Measurements from ENCODE around the gene PSMD5. TPM values are rescaled to one million over a fixed set of nuclear protein-coding genes. Genes with fewer than 3 reads are reported as not detected.

The PSMD5 gene
- total and polyA plus RNA-seq, 2 of the 4 experiments (the other 2 are of a cell fraction): 25.6 to 26.1 TPM

- ChIA-PET CTCF (no interaction called here), POLR2A (ENCODE audit: unreplicated experiment) (no interaction called here)
- no peak overlapping the region for H4K8ac ChIP-seq (ENCODE audit: low read depth in 2 of 2, low read length in 2 of 2)
- dilution Hi-C loops (cut with HindIII; ENCODE audit: low sequenced_read_pairs, unreplicated experiment): no loop called here
- H3K27ac ChIP-seq (ENCODE audit: insufficient read depth, low read length): no peak overlapping the region
- peaks cover 8% of the 10 kb centered on the region for H3K4me1 ChIP-seq (ENCODE audit: control insufficient read depth, insufficient read depth, low read length)
- H4K91ac ChIP-seq (ENCODE audit: insufficient read depth, low read depth, low read length): no peak overlapping the region
- H3K9ac ChIP-seq (ENCODE audit: low read depth, low read length): no peak overlapping the region
- no peaks in the 10 kb centered on the region for H4K20me1 ChIP-seq (ENCODE audit: insufficient read depth, low read length)
- no peaks in the 10 kb centered on the region for H3K9me3 ChIP-seq (ENCODE audit: control insufficient read depth, insufficient read depth, low read length)
- peak overlapping the region; percentile 6 for H2AK9ac ChIP-seq (replicated peaks; ENCODE audit: low read depth, low read length, poor library complexity)
- no peak overlapping the region for H2AFZ ChIP-seq (replicated peaks; ENCODE audit: low read length, poor library complexity)
- no peak overlapping the region for H3K23ac ChIP-seq (ENCODE audit: low read depth, low read length)
- no TSS peak for BruUV-seq (replicated peaks)
- no peak overlapping the region for H2BK20ac ChIP-seq (ENCODE audit: low read depth, low read length)
- intact Hi-C loops (cut with micrococcal nuclease): loop anchor here (2.0 kb wide), 1 partner anchor 22 kb away; no protein-coding TSS in a partner anchor
- no peaks in the 10 kb centered on the region for H3K27me3 ChIP-seq (ENCODE audit: control insufficient read depth, insufficient read depth, low read length)
- no peak overlapping the region for H3K4me2 ChIP-seq (ENCODE audit: low read depth, low read length)
- H3K56ac ChIP-seq (ENCODE audit: extremely low read depth, insufficient read depth, low read length): no peak overlapping the region
- no peak for ATAC-seq (ENCODE audit: low read depth)
- no peak overlapping the region for H2BK120ac ChIP-seq (ENCODE audit: low read depth, low read length)
- H4K5ac ChIP-seq (ENCODE audit: low read depth, low read length): no peak overlapping the region
- no peak overlapping the region for H2AK5ac ChIP-seq (ENCODE audit: low read depth, low read length)
- TF ChIP-seq BHLHE40 (IDR thresholded peaks at IDR 0.05; ENCODE audit: low read depth, low read length) (no peak), CEBPB (IDR thresholded peaks at IDR 0.05; ENCODE audit: low read depth, low read length) (no peak), NFE2L2 (IDR thresholded peaks at IDR 0.05; ENCODE audit: low read depth, low read length) (no peak), MAFK (IDR thresholded peaks at IDR 0.05; ENCODE audit: low read depth, low read length) (no peak), RCOR1 (IDR thresholded peaks at IDR 0.05; ENCODE audit: insufficient replicate concordance, low read length) (no peak), ELK1 (IDR thresholded peaks at IDR 0.05; ENCODE audit: borderline replicate concordance, low read depth, low read length) (no peak), CHD1 (IDR thresholded peaks at IDR 0.05; ENCODE audit: low read depth, low read length) (no peak), USF2 (IDR thresholded peaks at IDR 0.05; ENCODE audit: low read depth, low read length) (no peak), FOS (IDR thresholded peaks at IDR 0.05; ENCODE audit: low read depth, low read length) (no peak), SMC3 (IDR thresholded peaks at IDR 0.05; ENCODE audit: low read depth, low read length) (no peak), MXI1 (IDR thresholded peaks at IDR 0.05; ENCODE audit: borderline replicate concordance, low read depth, low read length) (no peak), RFX5 (IDR thresholded peaks at IDR 0.05; ENCODE audit: low read depth, low read length) (no peak), CTCF (conservative IDR thresholded peaks at IDR 0.05; ENCODE audit: low read depth, low read length) (no peak), RAD21 (IDR thresholded peaks at IDR 0.05; ENCODE audit: low read length) (no peak), MAZ (IDR thresholded peaks at IDR 0.05; ENCODE audit: borderline replicate concordance, low read depth, low read length) (no peak)
- H3K14ac ChIP-seq (replicated peaks; ENCODE audit: low read depth, low read length): no peak overlapping the region
- peaks cover 18% of the 10 kb centered on the region for H3K9me1 ChIP-seq (ENCODE audit: insufficient read depth, low read length)
- H3K18ac ChIP-seq (ENCODE audit: low read depth, low read length): no peak overlapping the region
- no peak overlapping the region for H3K4me3 ChIP-seq (ENCODE audit: insufficient read depth, low read depth, low read length)
- peaks cover 7 to 33% of the 10 kb centered on the region in 2 experiments for H3K79me1 ChIP-seq (ENCODE audit: low read depth in 1 of 2, low read length in 2 of 2)
- H2BK5ac ChIP-seq (ENCODE audit: low read depth, low read length, poor library complexity, severe bottlenecking): no peak overlapping the region
- 97% methylated on average over 5 of the region's 6 CpGs; no CpG with 5 or more reads in 1 of the 2 experiments for WGBS, 2 experiments (ENCODE audit: extremely low coverage in 2 of 2, insufficient read length in 1 of 2)
- peaks cover 30% of the 10 kb centered on the region for H3K36me3 ChIP-seq (ENCODE audit: control insufficient read depth, insufficient read depth, low read length)
- in situ Hi-C loops (cut with MboI; ENCODE audit: low sequenced_read_pairs): no loop called here
- DNase-seq: no peak
- H3K4ac ChIP-seq (ENCODE audit: low read depth, low read length): no peak overlapping the region
- H2BK15ac ChIP-seq (ENCODE audit: low read depth, low read length): no peak overlapping the region
Measured at GRCh38 chr9:120866651-120867050, 23.9 kb upstream of the PSMD5 start.

All from IMR-90 (cell line).